Hematopoietic multipotent progenitor cell (in vitro differentiated cells): ENCODE measurements around the gene CFDP1. TPM values are rescaled to one million over a fixed set of nuclear protein-coding genes. Genes with fewer than 3 reads are reported as not detected.
A peak's percentile ranks its signal among the peaks of the same experiment; 100 is the strongest.

Experiments
- DNase-seq, 3 donors: peaks; one replicate each; pipeline ENCODE4 v3.0.0-alpha.2; 2011 to 2015; ENCODE audit warnings: low read depth in 2 of 3, low spot score in 2 of 3
- total RNA-seq: library from RNA; depleted of rRNA; stranded (reverse); fragments of >200 nt; gene quantifications from one replicate; pipeline ENCODE4 v1.2.3, GENCODE V29; 2012

CFDP1 gene
- total RNA-seq, 1 donor = 10.8 TPM

GRCh38 chr16:75326333-75326732 lies 107.0 kb downstream of the CFDP1 start:
- no peak for DNase-seq

- no peak for DNase-seq
These were observed 109.4 kb downstream of the CFDP1 start for GRCh38 chr16:75323933-75324332.

GRCh38 chr16:75323198-75323597 lies 110.1 kb downstream of the CFDP1 start:
- DNase-seq = no peak

- DNase-seq = no peak
These were observed 110.6 kb downstream of the CFDP1 start for GRCh38 chr16:75322740-75323139.

- no peak for DNase-seq
These were observed 112.9 kb downstream of the CFDP1 start for GRCh38 chr16:75320435-75320834.

GRCh38 chr16:75319513-75320411 lies 113.5 kb downstream of the CFDP1 start:
- DNase-seq = peak in 2 of 3 donors; percentile 16 to 33

GRCh38 chr16:75318737-75319136 lies 114.6 kb downstream of the CFDP1 start:
- DNase-seq = no peak

GRCh38 chr16:75317532-75317931 lies 115.8 kb downstream of the CFDP1 start:
- DNase-seq = no peak

GRCh38 chr16:75317101-75317522 lies 116.2 kb downstream of the CFDP1 start:
- DNase-seq = no peak

- DNase-seq = no peak
These were observed 117.6 kb downstream of the CFDP1 start for GRCh38 chr16:75315539-75316306.

- DNase-seq = no peak
These were observed 120.4 kb downstream of the CFDP1 start for GRCh38 chr16:75312875-75313274.

- no peak for DNase-seq
These were observed 121.8 kb downstream of the CFDP1 start for GRCh38 chr16:75311383-75311938.

- DNase-seq = no peak
These were observed 122.8 kb downstream of the CFDP1 start for GRCh38 chr16:75310541-75310940.

- no peak for DNase-seq
These were observed 123.3 kb downstream of the CFDP1 start for GRCh38 chr16:75309899-75310430.

GRCh38 chr16:75309156-75309555 lies 124.1 kb downstream of the CFDP1 start:
- no peak for DNase-seq

GRCh38 chr16:75308011-75308410 lies 125.3 kb downstream of the CFDP1 start:
- no peak for DNase-seq

GRCh38 chr16:75307506-75307905 lies 125.8 kb downstream of the CFDP1 start:
- DNase-seq = no peak

- DNase-seq = no peak
These were observed 127.1 kb downstream of the CFDP1 start for GRCh38 chr16:75306099-75306762.

GRCh38 chr16:75305364-75306098 lies 127.8 kb downstream of the CFDP1 start:
- peak in 2 of 3 donors; percentile 59 to 72 for DNase-seq
